ENCODE measurements around the gene CLDN16. TPM values are rescaled to one million over a fixed set of nuclear protein-coding genes. Genes with fewer than 3 reads are reported as not detected.

CLDN16 gene
- total and polyA plus RNA-seq, 7 donors = not detected

DNA sequence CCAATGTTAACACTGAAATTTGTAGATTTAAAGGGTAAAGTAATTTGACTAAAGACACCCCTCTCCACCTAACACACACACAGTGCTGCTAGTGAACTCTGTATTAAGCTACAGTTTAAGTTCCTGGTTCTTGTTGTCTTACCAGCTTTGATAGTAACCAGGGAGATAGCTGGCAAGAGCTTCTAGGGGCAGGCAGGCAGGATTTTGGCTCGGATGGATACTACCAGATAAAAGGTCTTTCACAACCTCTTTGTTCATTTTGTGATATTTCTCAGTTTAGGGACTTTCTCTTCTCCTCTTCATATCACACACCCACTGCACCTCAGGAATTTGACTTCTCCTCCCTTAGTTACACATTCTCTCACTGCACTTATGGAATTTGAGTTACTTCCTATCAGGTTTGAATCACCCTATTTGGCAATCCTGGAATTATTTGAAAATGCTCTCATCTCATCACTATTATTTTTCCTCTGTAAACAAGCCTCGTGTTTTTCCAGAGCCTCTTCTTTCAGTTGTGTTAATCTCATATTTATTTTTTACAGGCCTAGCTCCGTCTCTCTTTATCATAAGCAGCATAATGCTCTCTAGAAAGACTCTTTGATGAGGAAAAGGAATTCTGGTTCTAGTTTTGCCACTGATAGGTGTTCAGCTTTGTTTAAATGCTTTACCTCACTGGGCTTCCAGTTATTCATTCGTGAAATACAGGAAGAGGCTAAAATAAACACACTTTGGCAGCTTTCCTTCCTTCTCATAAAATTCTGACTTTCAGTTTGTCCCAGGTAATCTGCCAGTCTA, 42.7 kb upstream of the CLDN16 start:
- no peak for ATAC-seq

DNA sequence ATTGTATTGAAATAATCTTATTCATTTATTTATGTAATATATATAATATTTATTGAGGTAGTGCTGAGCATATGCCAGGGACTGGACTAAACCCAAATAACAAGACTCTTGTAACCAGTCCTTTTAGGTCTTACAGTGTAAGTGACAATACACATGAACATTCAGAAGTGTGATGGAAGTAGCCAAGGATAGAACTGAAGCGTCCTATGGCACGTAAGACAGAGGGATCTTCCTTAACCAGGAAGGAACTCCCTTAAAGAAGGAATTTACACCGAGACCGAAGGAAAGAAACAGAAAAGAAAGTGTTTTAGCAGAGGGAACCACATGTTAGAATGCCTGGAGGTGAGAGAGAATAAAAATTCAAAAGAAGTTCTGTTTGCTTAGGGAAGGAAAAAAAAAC, 42.1 kb upstream of the CLDN16 start:
- no peak overlapping the region for H3K27ac ChIP-seq
- no peak overlapping the region for H3K4me3 ChIP-seq
- H3K27me3 ChIP-seq (ENCODE audit: insufficient read depth in 3 of 3, low read length in 2 of 3) = no peaks in the 10 kb centered on the region
- 73 to 77% (median 75%) methylated on average over 4 of the region's 4 CpGs for WGBS, 3 donors
- ATAC-seq (no peak), DNase-seq (no peak)
- intact Hi-C loops (cut with DNase I) = no loop called here
- no peaks in the 10 kb centered on the region for H3K4me1 ChIP-seq
- TF ChIP-seq, protein P1, sequence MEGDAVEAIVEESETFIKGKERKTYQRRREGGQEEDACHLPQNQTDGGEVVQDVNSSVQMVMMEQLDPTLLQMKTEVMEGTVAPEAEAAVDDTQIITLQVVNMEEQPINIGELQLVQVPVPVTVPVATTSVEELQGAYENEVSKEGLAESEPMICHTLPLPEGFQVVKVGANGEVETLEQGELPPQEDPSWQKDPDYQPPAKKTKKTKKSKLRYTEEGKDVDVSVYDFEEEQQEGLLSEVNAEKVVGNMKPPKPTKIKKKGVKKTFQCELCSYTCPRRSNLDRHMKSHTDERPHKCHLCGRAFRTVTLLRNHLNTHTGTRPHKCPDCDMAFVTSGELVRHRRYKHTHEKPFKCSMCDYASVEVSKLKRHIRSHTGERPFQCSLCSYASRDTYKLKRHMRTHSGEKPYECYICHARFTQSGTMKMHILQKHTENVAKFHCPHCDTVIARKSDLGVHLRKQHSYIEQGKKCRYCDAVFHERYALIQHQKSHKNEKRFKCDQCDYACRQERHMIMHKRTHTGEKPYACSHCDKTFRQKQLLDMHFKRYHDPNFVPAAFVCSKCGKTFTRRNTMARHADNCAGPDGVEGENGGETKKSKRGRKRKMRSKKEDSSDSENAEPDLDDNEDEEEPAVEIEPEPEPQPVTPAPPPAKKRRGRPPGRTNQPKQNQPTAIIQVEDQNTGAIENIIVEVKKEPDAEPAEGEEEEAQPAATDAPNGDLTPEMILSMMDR (IDR thresholded peaks at IDR 0.05) = no peak
- H3K9me3 ChIP-seq = no peaks in the 10 kb centered on the region
- H3K36me3 ChIP-seq (ENCODE audit: insufficient read depth in 1 of 2, low read depth in 1 of 2) = no peaks in the 10 kb centered on the region

More for the DNA sequence above, 42.7 kb upstream of the CLDN16 start:
- Histone ChIP-seq H3K9me3 (no peaks in the 10 kb centered on the region), H3K4me3 (no peak overlapping the region), H3K27ac (no peak overlapping the region), H3K4me1 (no peaks in the 10 kb centered on the region), H3K36me3 (ENCODE audit: insufficient read depth in 1 of 2, low read depth in 1 of 2) (no peaks in the 10 kb centered on the region), H3K27me3 (ENCODE audit: insufficient read depth in 3 of 3, low read length in 2 of 3) (no peaks in the 10 kb centered on the region)
- intact Hi-C loops (cut with DNase I) = no loop called here
- TF ChIP-seq, protein P1 (IDR thresholded peaks at IDR 0.05) = no peak
- WGBS, 3 donors = 28 to 45% (median 34%) methylated on average over 4 of the region's 4 CpGs
- no peak for DNase-seq

DNA sequence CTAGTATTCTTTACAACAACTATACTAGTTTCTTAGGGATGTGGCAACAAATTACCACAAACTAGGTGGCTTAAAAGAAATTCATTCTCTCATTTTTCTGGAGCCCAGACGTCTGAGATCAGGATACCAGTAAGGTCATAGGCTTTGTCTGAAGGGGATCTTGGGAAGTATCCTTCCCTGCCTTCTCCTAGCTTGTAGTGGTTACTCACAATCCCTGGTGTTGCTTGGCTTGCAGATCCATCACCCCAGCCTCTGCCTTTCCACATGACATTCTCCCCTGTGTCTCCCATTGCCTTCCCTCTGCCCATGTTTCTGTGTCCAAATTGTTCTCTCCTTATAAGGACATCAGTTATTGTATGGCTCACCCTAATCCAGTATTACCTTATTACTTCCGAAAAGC, 41.4 kb upstream of the CLDN16 start:
- ATAC-seq = no peak
- no peaks in the 10 kb centered on the region for H3K27me3 ChIP-seq (ENCODE audit: insufficient read depth in 3 of 3, low read length in 2 of 3)
- 69 to 75% (median 73%) methylated on average over 2 of the region's 2 CpGs for WGBS, 3 donors

DNA sequence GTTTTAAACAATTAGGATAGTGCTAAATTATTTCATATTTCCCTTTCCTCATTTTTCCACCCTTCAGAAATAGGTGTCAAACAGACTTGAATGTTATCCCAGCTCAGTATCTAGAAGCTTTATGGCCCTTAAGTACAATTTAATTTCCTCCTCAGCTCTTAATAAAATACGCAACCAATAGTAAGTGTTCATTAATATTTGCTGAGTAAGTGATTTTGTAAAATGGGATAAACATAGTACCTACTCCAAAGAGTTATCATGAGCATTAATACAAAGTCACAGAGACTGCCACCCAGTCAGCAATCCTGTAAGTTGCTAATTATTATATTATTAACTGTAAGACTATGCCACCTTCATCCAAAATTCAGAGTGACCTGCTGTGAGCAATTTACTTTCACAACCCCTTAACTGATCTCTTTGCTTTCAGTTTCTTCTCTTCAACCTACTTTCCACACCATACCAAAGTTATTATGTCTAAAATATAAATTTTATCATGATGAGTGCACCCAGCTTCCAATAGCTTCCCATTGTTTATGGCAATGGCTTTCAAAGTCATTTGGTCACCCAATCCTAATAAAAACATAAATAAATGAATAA, 35.0 kb upstream of the CLDN16 start:
- H3K27me3 ChIP-seq (ENCODE audit: insufficient read depth in 3 of 3, low read length in 2 of 3) = no peaks in the 10 kb centered on the region
- 98 to 100% (median 98%) methylated on average over 1 of the region's 1 CpG for WGBS, 3 donors
- DNase-seq (no peak), ATAC-seq (no peak)
- H3K4me1 ChIP-seq = no peaks in the 10 kb centered on the region
- H3K4me3 ChIP-seq = no peak overlapping the region
- no peaks in the 10 kb centered on the region for H3K36me3 ChIP-seq (ENCODE audit: insufficient read depth in 1 of 2, low read depth in 1 of 2)
- H3K9me3 ChIP-seq = no peaks in the 10 kb centered on the region
- TF ChIP-seq, protein P1 (IDR thresholded peaks at IDR 0.05) = no peak
- intact Hi-C loops (cut with DNase I) = no loop called here
- H3K27ac ChIP-seq = no peak overlapping the region

More for the DNA sequence above, 41.4 kb upstream of the CLDN16 start:
- intact Hi-C loops (cut with DNase I) = no loop called here
- TF ChIP-seq, protein P1 (IDR thresholded peaks at IDR 0.05) = no peak
- Histone ChIP-seq H3K4me3 (no peak overlapping the region), H3K4me1 (no peaks in the 10 kb centered on the region), H3K9me3 (no peaks in the 10 kb centered on the region), H3K27ac (no peak overlapping the region), H3K36me3 (ENCODE audit: insufficient read depth in 1 of 2, low read depth in 1 of 2) (no peaks in the 10 kb centered on the region)
- DNase-seq = no peak

Data from psoas muscle (tissue), 8 donors.